ENCODE data around the gene SIRPB2. TPM values are rescaled to one million over a fixed set of nuclear protein-coding genes. Genes with fewer than 3 reads are reported as not detected.

Gene SIRPB2
- total and polyA plus RNA-seq, 2 donors (not counting 3 experiments of a cell fraction or from before 2014, with no cell fraction given): 9.5 to 19.7 TPM

DNA sequence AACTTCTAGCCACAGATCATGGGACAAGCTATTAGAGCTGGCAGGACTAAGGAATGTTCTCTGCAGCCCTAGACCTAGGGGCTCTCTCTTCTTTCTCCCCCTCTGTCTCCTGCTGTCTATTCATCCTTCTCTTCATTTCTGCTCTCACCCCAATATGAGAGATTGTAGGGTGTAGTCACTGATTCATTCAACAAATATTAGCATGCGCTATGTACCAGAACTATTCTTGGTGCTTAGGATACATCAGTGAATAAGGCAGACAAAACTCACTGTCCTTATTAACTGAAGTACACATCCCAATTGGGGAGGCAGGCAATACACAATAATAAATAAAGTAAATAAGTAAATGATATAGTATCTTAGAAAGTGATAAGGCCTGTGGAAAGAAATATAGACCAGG, 14.7 kb upstream of the SIRPB2 start:
- TF ChIP-seq MYC (IDR thresholded peaks at IDR 0.05; ENCODE audit: low read depth, low read length) (no peak), FOS (IDR thresholded peaks at IDR 0.05; ENCODE audit: borderline replicate concordance, insufficient read depth, low read length) (no peak), GATA2 (IDR thresholded peaks at IDR 0.05; ENCODE audit: insufficient read depth, insufficient read length, low read depth, low read length) (no peak), POLR2A (IDR thresholded peaks at IDR 0.05; ENCODE audit: low read depth, low read length) (no peak), EZH2 (IDR thresholded peaks at IDR 0.05; ENCODE audit: borderline replicate concordance, low read depth, low read length, severe bottlenecking) (no peak), MAX (IDR thresholded peaks at IDR 0.05; ENCODE audit: insufficient read depth, insufficient read length) (no peak), JUN (IDR thresholded peaks at IDR 0.05; ENCODE audit: borderline replicate concordance, insufficient read depth, insufficient read length, low read depth) (no peak)
- H3K4me3 ChIP-seq (replicated peaks in 1 of 3; ENCODE audit: insufficient read depth in 1 of 3, low read depth in 1 of 3, low read length in 3 of 3): no peak overlapping the region
- CTCF ChIA-PET: interaction anchor here (1.3 to 2.9 kb wide), 2 partner anchors 39 to 255 kb away, joined by 3 to 11 read pairs; partner anchors contain the start of gene NSFL1C

DNA sequence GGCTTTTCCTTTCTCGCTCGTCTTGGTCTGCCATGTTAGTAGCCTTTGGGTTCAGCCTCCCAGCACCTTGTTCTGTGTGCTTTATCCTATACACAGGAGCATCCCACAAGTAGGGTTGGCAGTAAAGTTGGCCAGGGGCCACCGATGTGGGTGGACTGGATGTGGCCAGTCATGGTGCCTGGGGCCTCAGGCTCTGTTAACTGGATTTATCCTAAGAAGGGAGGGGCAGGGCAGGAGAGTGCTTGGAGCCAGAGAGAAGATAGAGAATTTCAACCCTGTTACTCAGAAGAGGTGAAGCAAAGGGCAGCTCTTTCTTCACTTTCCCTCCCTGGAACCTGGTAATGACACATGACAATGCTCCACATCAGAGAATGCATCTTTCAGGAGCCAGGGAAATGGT, 14.1 kb upstream of the SIRPB2 start:
- Histone ChIP-seq H3K4me3 (replicated peaks in 1 of 3; ENCODE audit: insufficient read depth in 1 of 3, low read depth in 1 of 3, low read length in 3 of 3) (no peak overlapping the region), H4K20me1 (replicated peaks; ENCODE audit: control insufficient read depth, extremely low read depth, insufficient read depth, low read length) (no peaks in the 10 kb centered on the region), H3K79me2 (ENCODE audit: control insufficient read depth, insufficient read depth, low read length) (no peaks in the 10 kb centered on the region), H3K4me2 (ENCODE audit: insufficient read depth, low read length) (no peak overlapping the region), H3K4me1 (ENCODE audit: control insufficient read depth, extremely low read depth, insufficient read depth, low read length) (no peaks in the 10 kb centered on the region), H3K27ac (ENCODE audit: insufficient read depth, low read depth, low read length) (no peak overlapping the region), H3K36me3 (ENCODE audit: control insufficient read depth in 2 of 2, extremely low read depth in 1 of 2, insufficient read depth in 2 of 2, low read length in 2 of 2) (no peaks in the 10 kb centered on the region), H3K27me3 (ENCODE audit: control insufficient read depth in 2 of 2, insufficient read depth in 2 of 2, low read length in 2 of 2) (peaks cover 20 to 36% of the 10 kb centered on the region in 2 experiments), H3K9ac (replicated peaks; ENCODE audit: extremely low read depth, insufficient read depth, low read length) (no peak overlapping the region), H3K9me1 (replicated peaks; ENCODE audit: control insufficient read depth, extremely low read depth, insufficient read depth, low read length) (no peaks in the 10 kb centered on the region), H3K9me3 (replicated peaks; ENCODE audit: control insufficient read depth, insufficient read depth, low read length) (no peaks in the 10 kb centered on the region), H2AFZ (ENCODE audit: low read depth, low read length) (no peak overlapping the region)
- ChIA-PET CTCF (interaction anchor here (2.8 to 3.8 kb wide), 3 partner anchors 15 to 272 kb away, joined by 39 to 229 read pairs (median 77); partner anchors contain the start of genes NSFL1C and SIRPB2), POLR2A (no interaction called here)
- TF ChIP-seq GATA2 (IDR thresholded peaks at IDR 0.05; ENCODE audit: insufficient read depth, insufficient read length, low read depth, low read length): no peak
- TF ChIP-seq EZH2 (IDR thresholded peaks at IDR 0.05; ENCODE audit: borderline replicate concordance, low read depth, low read length, severe bottlenecking): no peak
- no peak for TF ChIP-seq MAX (IDR thresholded peaks at IDR 0.05; ENCODE audit: insufficient read depth, insufficient read length)
- TF ChIP-seq POLR2AphosphoS5 (IDR thresholded peaks at IDR 0.05; ENCODE audit: insufficient read depth, low read depth, low read length): no peak
- TF ChIP-seq, protein P1, sequence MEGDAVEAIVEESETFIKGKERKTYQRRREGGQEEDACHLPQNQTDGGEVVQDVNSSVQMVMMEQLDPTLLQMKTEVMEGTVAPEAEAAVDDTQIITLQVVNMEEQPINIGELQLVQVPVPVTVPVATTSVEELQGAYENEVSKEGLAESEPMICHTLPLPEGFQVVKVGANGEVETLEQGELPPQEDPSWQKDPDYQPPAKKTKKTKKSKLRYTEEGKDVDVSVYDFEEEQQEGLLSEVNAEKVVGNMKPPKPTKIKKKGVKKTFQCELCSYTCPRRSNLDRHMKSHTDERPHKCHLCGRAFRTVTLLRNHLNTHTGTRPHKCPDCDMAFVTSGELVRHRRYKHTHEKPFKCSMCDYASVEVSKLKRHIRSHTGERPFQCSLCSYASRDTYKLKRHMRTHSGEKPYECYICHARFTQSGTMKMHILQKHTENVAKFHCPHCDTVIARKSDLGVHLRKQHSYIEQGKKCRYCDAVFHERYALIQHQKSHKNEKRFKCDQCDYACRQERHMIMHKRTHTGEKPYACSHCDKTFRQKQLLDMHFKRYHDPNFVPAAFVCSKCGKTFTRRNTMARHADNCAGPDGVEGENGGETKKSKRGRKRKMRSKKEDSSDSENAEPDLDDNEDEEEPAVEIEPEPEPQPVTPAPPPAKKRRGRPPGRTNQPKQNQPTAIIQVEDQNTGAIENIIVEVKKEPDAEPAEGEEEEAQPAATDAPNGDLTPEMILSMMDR (IDR thresholded peaks at IDR 0.05; ENCODE audit: extremely low read depth in 1 of 2, insufficient read depth in 1 of 2, low read depth in 1 of 2, low read length in 2 of 2): no peak
- TF ChIP-seq JUN (IDR thresholded peaks at IDR 0.05; ENCODE audit: borderline replicate concordance, insufficient read depth, insufficient read length, low read depth): no peak
- no peak for TF ChIP-seq MYC (IDR thresholded peaks at IDR 0.05; ENCODE audit: low read depth, low read length)
- TF ChIP-seq POLR2A (IDR thresholded peaks at IDR 0.05; ENCODE audit: low read depth, low read length): no peak
- no peak for TF ChIP-seq FOS (IDR thresholded peaks at IDR 0.05; ENCODE audit: borderline replicate concordance, insufficient read depth, low read length)
- FAIRE-seq (no peak), DNase-seq (ENCODE audit: low read depth, low spot score) (no peak)
- dilution Hi-C loops (cut with MboI; ENCODE audit: extremely low pct_ligation_motif_present, low sequenced_read_pairs) (no loop called here), intact Hi-C loops (cut with micrococcal nuclease) (loop anchor here (10.0 kb wide), 1 partner anchor 389 kb away; the partner anchor contains the start of gene SIRPA)
- no TSS peak for BruUV-seq (replicated peaks)

More for the DNA sequence above, 14.7 kb upstream of the SIRPB2 start:
- POLR2A ChIA-PET: no interaction called here
- Histone ChIP-seq H3K27me3 (ENCODE audit: control insufficient read depth in 2 of 2, insufficient read depth in 2 of 2, low read length in 2 of 2) (peaks cover 21 to 38% of the 10 kb centered on the region in 2 experiments), H3K36me3 (ENCODE audit: control insufficient read depth in 2 of 2, extremely low read depth in 1 of 2, insufficient read depth in 2 of 2, low read length in 2 of 2) (no peaks in the 10 kb centered on the region), H3K4me2 (ENCODE audit: insufficient read depth, low read length) (no peak overlapping the region), H3K79me2 (ENCODE audit: control insufficient read depth, insufficient read depth, low read length) (no peaks in the 10 kb centered on the region), H4K20me1 (replicated peaks; ENCODE audit: control insufficient read depth, extremely low read depth, insufficient read depth, low read length) (no peaks in the 10 kb centered on the region), H3K9me1 (replicated peaks; ENCODE audit: control insufficient read depth, extremely low read depth, insufficient read depth, low read length) (no peaks in the 10 kb centered on the region), H3K27ac (ENCODE audit: insufficient read depth, low read depth, low read length) (no peak overlapping the region), H3K9ac (replicated peaks; ENCODE audit: extremely low read depth, insufficient read depth, low read length) (no peak overlapping the region), H3K9me3 (replicated peaks; ENCODE audit: control insufficient read depth, insufficient read depth, low read length) (no peaks in the 10 kb centered on the region), H2AFZ (ENCODE audit: low read depth, low read length) (no peak overlapping the region), H3K4me1 (ENCODE audit: control insufficient read depth, extremely low read depth, insufficient read depth, low read length) (no peaks in the 10 kb centered on the region)
- FAIRE-seq (no peak), DNase-seq (ENCODE audit: low read depth, low spot score) (no peak)
- no TSS peak for BruUV-seq (replicated peaks)
- dilution Hi-C loops (cut with MboI; ENCODE audit: extremely low pct_ligation_motif_present, low sequenced_read_pairs) (no loop called here), intact Hi-C loops (cut with micrococcal nuclease) (loop anchor here (10.0 kb wide), 1 partner anchor 389 kb away; the partner anchor contains the start of gene SIRPA)

Measured in endothelial cell of umbilical vein (primary cell).